HG02571 (cell line): ENCODE data around the gene TMEM252.

ENCODE experiments used
- ATAC-seq: cut with Tn5 transposase; IDR thresholded peaks from one replicate; pipeline ENCODE4 v1.9.1; 2021; ENCODE audit warnings: mild to moderate bottlenecking, moderate library complexity; ENCODE audit not compliant: unreplicated experiment

The TMEM252 gene

GRCh38 chr9:68500457-68501381 is 40.0 kb downstream of the TMEM252 start:
- ATAC-seq: no peak

- no peak for ATAC-seq
Observed at GRCh38 chr9:68498816-68499215, 41.9 kb downstream of the TMEM252 start.

DNA sequence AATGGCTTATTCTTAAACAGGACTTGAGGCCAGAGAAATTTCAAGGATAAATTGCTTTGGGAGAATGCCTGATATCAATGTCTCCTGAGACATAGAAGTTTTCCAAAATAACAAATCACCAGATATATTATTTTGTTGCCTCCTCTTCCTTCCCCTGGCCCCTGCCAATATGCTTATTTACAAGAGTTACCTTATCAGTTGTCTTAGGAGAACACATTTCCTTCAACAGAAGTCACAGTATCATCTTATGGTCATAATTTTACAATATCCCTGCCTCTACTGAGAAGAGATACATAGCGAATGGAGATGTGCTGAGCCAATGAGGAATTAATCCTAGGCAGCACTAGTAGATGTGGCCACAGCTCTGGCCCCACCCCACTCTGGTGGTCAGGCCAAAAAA is 43.1 kb downstream of the TMEM252 start:
- no peak for ATAC-seq

DNA sequence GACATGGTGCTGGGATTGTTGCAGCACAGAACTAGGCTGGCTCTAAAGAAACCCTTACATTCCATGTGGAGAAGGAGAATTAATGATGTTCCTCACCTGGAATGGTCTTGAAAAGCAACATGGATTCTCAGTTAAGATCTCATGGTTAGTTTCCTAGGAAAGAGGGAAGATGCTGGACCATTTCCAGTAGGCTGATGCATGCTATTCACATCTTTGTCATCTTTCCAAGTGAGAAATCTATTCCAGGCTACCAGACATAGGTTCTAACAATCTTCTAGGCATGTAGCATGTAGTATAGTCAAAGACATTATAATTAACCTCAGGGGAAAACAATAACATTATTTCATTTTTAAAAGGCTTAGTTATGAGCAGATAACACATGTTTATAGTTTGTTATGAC is 44.3 kb downstream of the TMEM252 start:
- ATAC-seq: no peak

DNA sequence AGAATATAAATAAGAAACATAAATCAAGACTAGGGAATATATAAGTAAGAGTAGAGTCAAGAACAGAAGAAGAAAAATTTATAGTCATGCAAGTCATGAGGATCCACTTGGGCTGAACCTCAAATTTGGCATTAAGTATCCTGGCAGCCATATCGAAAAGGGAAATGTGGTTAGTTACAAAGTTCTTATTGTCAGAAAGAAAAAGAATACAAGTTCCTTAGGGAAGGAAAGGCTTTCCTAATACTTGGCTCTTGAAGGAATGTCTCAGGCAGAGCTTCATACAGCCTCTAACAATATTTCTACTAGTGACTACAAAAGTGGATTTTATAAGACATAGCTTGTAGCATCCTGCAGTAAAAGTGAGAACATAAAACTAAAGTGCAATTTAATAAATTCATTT is 45.4 kb downstream of the TMEM252 start:
- ATAC-seq: no peak

- ATAC-seq: no peak
Observed at GRCh38 chr9:68493958-68494577, 46.6 kb downstream of the TMEM252 start.

- ATAC-seq: no peak
Observed at GRCh38 chr9:68493541-68493940, 47.1 kb downstream of the TMEM252 start.

DNA sequence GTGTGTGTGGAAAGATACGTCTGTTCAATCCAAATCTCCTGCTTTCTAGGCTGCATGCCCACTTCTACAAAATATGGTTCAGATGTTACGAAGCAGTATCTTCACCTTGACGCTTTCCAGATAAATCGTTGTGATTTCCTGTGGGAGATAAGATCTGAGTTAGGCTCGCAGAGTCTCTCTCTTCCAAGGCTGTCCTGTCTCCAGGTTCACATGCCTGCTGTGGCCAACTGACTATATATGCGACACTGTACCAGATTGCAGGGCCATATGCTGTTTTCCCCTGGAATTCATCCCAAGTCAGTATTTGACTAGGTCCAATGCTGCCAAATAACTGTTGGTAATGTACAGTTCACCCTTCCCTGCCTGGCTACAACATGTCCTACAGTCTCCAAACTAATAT is 47.9 kb downstream of the TMEM252 start:
- ATAC-seq: no peak

- no peak for ATAC-seq
Observed at GRCh38 chr9:68489646-68490045, 51.0 kb downstream of the TMEM252 start.

GRCh38 chr9:68488126-68488525 is 52.6 kb downstream of the TMEM252 start:
- ATAC-seq: no peak
